HG03060 (cell line): ENCODE measurements around the gene SCGB1A1.

Experiments used
- ATAC-seq: cut with Tn5 transposase; IDR thresholded peaks from one replicate; pipeline ENCODE4 v1.9.1; 2021; ENCODE audit warnings: low read depth, moderate number of reproducible peaks; ENCODE audit not compliant: unreplicated experiment

SCGB1A1 gene

DNA sequence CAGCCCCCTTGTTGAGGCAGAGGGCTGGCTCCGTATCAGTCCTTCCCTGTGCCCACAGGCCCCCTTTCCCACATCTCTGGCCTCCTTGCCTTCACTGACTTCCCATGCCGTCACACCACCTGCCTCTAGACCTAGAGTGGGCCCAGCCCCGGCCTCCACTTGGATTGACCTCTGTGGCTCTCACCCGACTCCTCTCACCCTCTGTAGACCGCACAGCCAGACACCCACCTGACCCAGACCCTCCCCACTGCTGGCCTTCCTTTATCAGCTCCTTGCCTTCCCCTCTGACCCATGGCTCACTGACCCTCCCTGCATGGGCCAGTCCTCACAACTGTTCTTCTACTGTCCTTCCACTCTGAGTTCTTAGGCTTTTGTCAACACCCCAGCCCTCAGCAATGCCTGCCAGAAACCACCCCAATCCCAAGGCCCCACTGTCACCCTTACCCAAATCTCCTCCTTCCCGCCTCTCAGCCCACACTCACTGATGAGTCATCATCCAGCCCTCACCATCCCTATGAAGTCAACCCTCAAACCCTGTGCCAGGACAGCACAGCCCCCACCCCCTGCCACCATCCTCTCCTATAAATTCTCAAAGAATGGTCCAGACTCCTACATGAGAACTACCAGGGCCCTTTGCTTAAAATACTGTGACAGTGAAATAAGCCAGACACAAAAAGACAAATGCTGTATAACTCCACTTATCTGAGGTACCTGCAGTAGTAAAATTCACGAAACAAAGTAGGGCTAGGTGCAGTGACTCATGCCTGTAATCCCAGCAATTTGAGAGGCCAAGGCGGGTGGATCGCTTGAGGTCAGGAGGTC is 53.4 kb downstream of the SCGB1A1 start:
- no peak for ATAC-seq
